Measurements from ENCODE around the gene GLIS1.

GRCh38 chr1:53603431-53603830 lies 135.5 kb downstream of the GLIS1 start:
- TF ChIP-seq CTCF (optimal IDR thresholded peaks at IDR 0.05 in 1 of 3, IDR thresholded peaks at IDR 0.05 in 1 of 3, conservative IDR thresholded peaks at IDR 0.05 in 1 of 3; ENCODE audit: extremely low read depth in 1 of 3, insufficient read depth in 2 of 3, low read length in 3 of 3) (no peak), EZH2 (IDR thresholded peaks at IDR 0.05; ENCODE audit: low read length) (no peak)

All from keratinocyte (primary cell).